Midbrain (tissue), 1 donor: ENCODE data around the gene MAD2L1BP.
"Not testable (repeated sequence)": the region's sequence is repeated elsewhere in the genome, so short reads cannot be mapped to it uniquely, and the experiment has no call there.

ENCODE experiments used
- DNase-seq: peaks from one replicate; lab custom pipeline; 2025; lab: John Stamatoyannopoulos, UW

Gene MAD2L1BP

GRCh38 chr6:43627008-43627825, 8.4 kb upstream of the MAD2L1BP start:
- DNase-seq = peak; percentile 19

GRCh38 chr6:43628393-43629103, 7.1 kb upstream of the MAD2L1BP start:
- DNase-seq = peak; percentile 51

GRCh38 chr6:43629104-43629504, 6.5 kb upstream of the MAD2L1BP start, which contains the start of gene GTPBP2:
Gene GTPBP2, minus strand, starts transcription at chr6:43629264. Its CDS starts 102 bp downstream, at chr6:43629162.
- DNase-seq = peak; percentile 99

- DNase-seq = peak; percentile 89
Measured at GRCh38 chr6:43629505-43630300, 5.9 kb upstream of the MAD2L1BP start.

GRCh38 chr6:43630980-43631619, 4.5 kb upstream of the MAD2L1BP start:
- DNase-seq = no peak

GRCh38 chr6:43633002-43633401, 2.6 kb upstream of the MAD2L1BP start:
- not testable (repeated sequence) for DNase-seq

GRCh38 chr6:43634702-43635303, 837 bp upstream of the MAD2L1BP start:
- DNase-seq = no peak

- no peak for DNase-seq
Measured at GRCh38 chr6:43636308-43636659, 644 bp downstream of the MAD2L1BP start.

- DNase-seq = no peak
Measured at GRCh38 chr6:43639984-43640800, 4.6 kb downstream of the MAD2L1BP start.

- no peak for DNase-seq
Measured at GRCh38 chr6:43644940-43645612, 9.4 kb downstream of the MAD2L1BP start, which contains the start of gene RSPH9. Gene RSPH9, plus strand, starts transcription at chr6:43645036. Its CDS starts 63 bp downstream, at chr6:43645099.

GRCh38 chr6:43645613-43645964, 9.9 kb downstream of the MAD2L1BP start:
- DNase-seq = no peak

- no peak for DNase-seq
Measured at GRCh38 chr6:43647613-43648012, 12.0 kb downstream of the MAD2L1BP start.

- no peak for DNase-seq
Measured at GRCh38 chr6:43648248-43648647, 12.6 kb downstream of the MAD2L1BP start.

GRCh38 chr6:43652822-43653221, 17.2 kb downstream of the MAD2L1BP start:
- not testable (repeated sequence) for DNase-seq

- no peak for DNase-seq
Measured at GRCh38 chr6:43657221-43657802, 21.7 kb downstream of the MAD2L1BP start.

- DNase-seq = no peak
Measured at GRCh38 chr6:43658161-43658560, 22.5 kb downstream of the MAD2L1BP start.

GRCh38 chr6:43662948-43663347, 27.3 kb downstream of the MAD2L1BP start:
- DNase-seq = not testable (repeated sequence)

GRCh38 chr6:43665376-43665775, 29.7 kb downstream of the MAD2L1BP start:
- no peak for DNase-seq

- no peak for DNase-seq
Measured at GRCh38 chr6:43666196-43666920, 30.7 kb downstream of the MAD2L1BP start.
